H9 (cell line): ENCODE results near the gene BICD1. TPM values are rescaled to one million over a fixed set of nuclear protein-coding genes. Genes with fewer than 3 reads are reported as not detected.

Experiments used
- DNase-seq: peaks from one replicate; pipeline ENCODE4 v3.0.0-alpha.2; 2017
- H2AFZ ChIP-seq: one replicate; pipeline ENCODE4 v1.6.1; 2013; ENCODE audit warnings: mild to moderate bottlenecking, low read length, control low read depth, moderate library complexity
- H2AK5ac ChIP-seq: 2 replicates; pipeline ENCODE4 v1.6.1; 2013; ENCODE audit warnings: low read length, control low read depth, mixed read lengths; ENCODE audit not compliant: insufficient read length
- H2BK120ac ChIP-seq: one replicate; pipeline ENCODE4 v1.6.1; 2013; ENCODE audit warnings: low read depth, mild to moderate bottlenecking, low read length, control low read depth, inconsistent platforms; ENCODE audit not compliant: poor library complexity, severe bottlenecking
- H2BK12ac ChIP-seq: 2 replicates; pipeline ENCODE4 v1.6.1; 2013; ENCODE audit warnings: low read length, control low read depth, mixed read lengths, low read depth; ENCODE audit not compliant: insufficient read length
- H2BK15ac ChIP-seq: 2 replicates; pipeline ENCODE4 v1.6.1; 2013; ENCODE audit warnings: low read depth, low read length, control low read depth
- H2BK20ac ChIP-seq: one replicate; pipeline ENCODE4 v1.6.1; 2013; ENCODE audit warnings: low read depth, mild to moderate bottlenecking, low read length, control low read depth, inconsistent platforms; ENCODE audit not compliant: poor library complexity, severe bottlenecking
- H2BK5ac ChIP-seq: 2 replicates; pipeline ENCODE4 v1.6.1; 2013; ENCODE audit warnings: low read length, control low read depth, mixed read lengths; ENCODE audit not compliant: insufficient read length
- H3K14ac ChIP-seq: 2 replicates; pipeline ENCODE4 v1.6.1; 2013; ENCODE audit warnings: low read length, control low read depth; ENCODE audit not compliant: insufficient read depth
- H3K18ac ChIP-seq: 2 replicates; pipeline ENCODE4 v1.6.1; 2013; ENCODE audit warnings: low read depth, mild to moderate bottlenecking, mixed read lengths, low read length, control low read depth; ENCODE audit not compliant: insufficient read length
- H3K23ac ChIP-seq: 2 replicates; pipeline ENCODE4 v1.6.1; 2013; ENCODE audit warnings: low read length, control low read depth, mixed read lengths, low read depth; ENCODE audit not compliant: insufficient read length
- H3K23me2 ChIP-seq: 2 replicates; pipeline ENCODE4 v1.6.1; 2013; ENCODE audit warnings: low read depth, mild to moderate bottlenecking, mixed read lengths, low read length, control low read depth; ENCODE audit not compliant: insufficient read length, poor library complexity, severe bottlenecking
- H3K27ac ChIP-seq: 2 replicates; pipeline ENCODE4 v1.5.1; 2013; ENCODE audit warnings: low read length, control low read depth, mixed read lengths, low read depth; ENCODE audit not compliant: insufficient read length
- H3K27me3 ChIP-seq: 2 replicates; pipeline ENCODE4 v1.6.1; 2013; ENCODE audit warnings: low read length, control low read depth, inconsistent platforms; ENCODE audit not compliant: insufficient read depth
- H3K4ac ChIP-seq: 2 replicates; pipeline ENCODE4 v1.6.1; 2013; ENCODE audit warnings: low read depth, mild to moderate bottlenecking, control low read depth, inconsistent platforms, low read length, moderate library complexity
- H3K4me1 ChIP-seq: 2 replicates; pipeline ENCODE4 v1.6.1; 2013; ENCODE audit warnings: low read length, control low read depth, inconsistent platforms; ENCODE audit not compliant: insufficient read depth
- H3K4me2 ChIP-seq: 2 replicates; pipeline ENCODE4 v1.6.1; 2013; ENCODE audit warnings: low read length, control low read depth, mixed read lengths; ENCODE audit not compliant: insufficient read length, insufficient read depth
- H3K56ac ChIP-seq: 2 replicates; pipeline ENCODE4 v1.6.1; 2013; ENCODE audit warnings: low read depth, mild to moderate bottlenecking, mixed read lengths, low read length, control low read depth; ENCODE audit not compliant: insufficient read length
- H3K79me1 ChIP-seq: 2 replicates; pipeline ENCODE4 v1.6.1; 2013; ENCODE audit warnings: low read depth, mild to moderate bottlenecking, moderate library complexity, low read length, control low read depth, inconsistent platforms; ENCODE audit not compliant: insufficient read depth, poor library complexity, severe bottlenecking
- H3K79me2 ChIP-seq: 2 replicates; pipeline ENCODE4 v1.6.1; 2013; ENCODE audit warnings: low read length, control low read depth, inconsistent platforms; ENCODE audit not compliant: insufficient read depth
- H3K9ac ChIP-seq: 2 replicates; pipeline ENCODE4 v1.6.1; 2013; ENCODE audit warnings: low read length, control low read depth, mixed read lengths; ENCODE audit not compliant: insufficient read length; ENCODE audit errors: extremely low read depth
- H3K9me3 ChIP-seq: one replicate; pipeline ENCODE4 v1.6.1; 2013; ENCODE audit warnings: low read depth, low read length, inconsistent platforms; ENCODE audit not compliant: control insufficient read depth
- H3T11ph ChIP-seq: one replicate; pipeline ENCODE4 v1.6.1; 2013; ENCODE audit warnings: mild to moderate bottlenecking, low read length, control low read depth, inconsistent platforms
- H4K20me1 ChIP-seq: one replicate; pipeline ENCODE4 v1.6.1; 2013; ENCODE audit not compliant: control insufficient read depth, insufficient read length, insufficient read depth
- H4K5ac ChIP-seq: 2 replicates; pipeline ENCODE4 v1.6.1; 2013; ENCODE audit warnings: low read depth, mild to moderate bottlenecking, mixed read lengths, low read length, control low read depth; ENCODE audit not compliant: insufficient read length
- H4K8ac ChIP-seq: replicated peaks from 2 replicates; pipeline ENCODE4 v1.6.1; 2013; ENCODE audit warnings: low read length, control low read depth, mixed read lengths, low read depth; ENCODE audit not compliant: insufficient read length
- H4K91ac ChIP-seq: 2 replicates; pipeline ENCODE4 v1.6.1; 2013; ENCODE audit warnings: low read depth, mild to moderate bottlenecking, moderate library complexity, mixed read lengths, low read length, control low read depth; ENCODE audit not compliant: insufficient read length
- H3K27ac Mint-ChIP-seq, 3 experiments: 2 replicates in 2 of 3; 3 replicates in 1 of 3; pipeline ENCODE4 v1.8.0; 2020 to 2021; ENCODE audit warnings: mixed read lengths in 3 of 3, mild to moderate bottlenecking in 1 of 3, moderate library complexity in 1 of 3
- H3K27me3 Mint-ChIP-seq: 2 replicates; pipeline ENCODE4 v1.8.0; 2021; ENCODE audit warnings: low read depth, mild to moderate bottlenecking, moderate library complexity, mixed read lengths
- H3K36me3 Mint-ChIP-seq, 3 experiments: 2 replicates in 2 of 3; 3 replicates in 1 of 3; pipeline ENCODE4 v1.8.0; 2020 to 2021; ENCODE audit warnings: low read depth in 3 of 3, mixed read lengths in 3 of 3; ENCODE audit not compliant: insufficient read depth in 1 of 3
- H3K4me1 Mint-ChIP-seq, 2 experiments: 2 replicates each; pipeline ENCODE4 v1.8.0; 2020; ENCODE audit warnings: mixed read lengths in 2 of 2
- H3K4me3 Mint-ChIP-seq, 2 experiments: 2 replicates in 1 of 2; 3 replicates in 1 of 2; pipeline ENCODE4 v1.8.0; 2020 to 2021; ENCODE audit warnings: mild to moderate bottlenecking in 2 of 2, mixed read lengths in 2 of 2, moderate library complexity in 1 of 2
- H3K9me3 Mint-ChIP-seq, 2 experiments: 2 replicates in 1 of 2; 3 replicates in 1 of 2; pipeline ENCODE4 v1.8.0; 2020; ENCODE audit warnings: mild to moderate bottlenecking in 2 of 2, mixed read lengths in 2 of 2, moderate library complexity in 1 of 2
- CTCF ChIP-seq: fragments of 200-600 bp; sonication (generic); conservative IDR thresholded peaks from 3 replicates; pipeline ENCODE4 v1.8.0; 2021; ENCODE audit warnings: antibody characterized with exemption, mild to moderate bottlenecking
- WGBS: extraction: QIAGEN DNeasy Blood & Tissue Kit; methylation state at CpG from one replicate; pipeline ENCODE4 v1.1.7; 2013; ENCODE audit warnings: missing lambda C conversion rate, low lambda C conversion rate, mixed read lengths; ENCODE audit not compliant: insufficient read length; ENCODE audit errors: extremely low coverage; 5-methylcytosine and 5-hydroxymethylcytosine counted together
- total RNA-seq: library from RNA; stranded (reverse); gene quantifications from 2 replicates; pipeline ENCODE4 v1.2.1, GENCODE V29; 2021

BICD1 gene
- total RNA-seq, 1 experiment from 2014 or later, result 134 TPM

- no peak overlapping the region for H3K23ac ChIP-seq
- H2BK15ac ChIP-seq, result no peak overlapping the region
- Mint-ChIP-seq H3K4me1 (peaks cover 47 to 61% of the 10 kb centered on the region in 2 experiments), H3K27me3 (no peaks in the 10 kb centered on the region; the same call in 1 of the 2 replicates), H3K27ac (peak overlapping the region in 2 of 3 experiments; percentile 27 to 89; a peak in 4 of 7 replicates), H3K36me3 (peaks cover 39 to 58% (median 49%) of the 10 kb centered on the region in 3 experiments), H3K4me3 (no peak overlapping the region), H3K9me3 (peaks cover 18 to 22% of the 10 kb centered on the region in 2 experiments)
- TF ChIP-seq CTCF, result no peak
- no peak overlapping the region for H3K27ac ChIP-seq
- no peak overlapping the region for H3K56ac ChIP-seq
- H2BK5ac ChIP-seq, result no peak overlapping the region
- H4K20me1 ChIP-seq, result no peaks in the 10 kb centered on the region
- no peak for DNase-seq
- no peak overlapping the region for H2AFZ ChIP-seq
- H2BK120ac ChIP-seq, result no peak overlapping the region
- H3K18ac ChIP-seq, result no peak overlapping the region
- no peak overlapping the region for H3K9ac ChIP-seq
- no peaks in the 10 kb centered on the region for H3K23me2 ChIP-seq
- no peaks in the 10 kb centered on the region for H3K9me3 ChIP-seq
- no peak overlapping the region for H4K8ac ChIP-seq
- no peak overlapping the region for H4K5ac ChIP-seq
- no peak overlapping the region for H4K91ac ChIP-seq
- H2BK12ac ChIP-seq, result no peak overlapping the region
- H3K79me1 ChIP-seq, result no peaks in the 10 kb centered on the region
- no CpG with 5 or more reads among the region's 2 CpGs for WGBS
- H2BK20ac ChIP-seq, result no peak overlapping the region
- H3K4me2 ChIP-seq, result no peak overlapping the region
- H2AK5ac ChIP-seq, result no peak overlapping the region
- peaks cover 50% of the 10 kb centered on the region; the same call in 1 of the 2 replicates for H3K79me2 ChIP-seq
- no peaks in the 10 kb centered on the region for H3K27me3 ChIP-seq
- no peak overlapping the region for H3K4ac ChIP-seq
- H3T11ph ChIP-seq, result no peak overlapping the region
- peaks cover 7% of the 10 kb centered on the region; the same call in 1 of the 2 replicates for H3K4me1 ChIP-seq
- no peak overlapping the region for H3K14ac ChIP-seq
Observed at GRCh38 chr12:32420356-32420755, 313.7 kb downstream of the BICD1 start.
